ENCODE data around the gene SHQ1.
A peak's percentile ranks its signal among the peaks of the same experiment; 100 is the strongest.
"Not testable (repeated sequence)": the region's sequence is repeated elsewhere in the genome, so short reads cannot be mapped to it uniquely, and the experiment has no call there.

Gene SHQ1

DNA sequence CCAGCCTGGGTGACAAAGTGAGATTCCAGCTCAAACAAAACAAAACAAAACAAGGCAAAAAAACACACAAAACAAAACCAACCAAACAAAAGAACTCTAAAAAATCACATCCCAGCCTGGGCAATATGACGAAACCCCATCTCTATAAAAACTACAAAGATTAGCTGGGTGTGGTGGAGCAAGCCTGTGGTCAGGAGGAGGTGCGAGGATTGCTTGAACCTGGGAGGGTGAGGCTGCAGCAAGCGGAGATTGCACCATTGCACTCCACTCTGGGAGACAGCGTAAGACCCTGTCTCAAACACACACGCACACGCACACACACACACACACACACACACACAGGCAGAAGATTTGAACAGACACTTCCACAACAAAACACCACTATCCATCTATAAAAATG lies 99.6 kb downstream of the SHQ1 start:
- DNase-seq (ENCODE audit: low read depth), result no peak

DNA sequence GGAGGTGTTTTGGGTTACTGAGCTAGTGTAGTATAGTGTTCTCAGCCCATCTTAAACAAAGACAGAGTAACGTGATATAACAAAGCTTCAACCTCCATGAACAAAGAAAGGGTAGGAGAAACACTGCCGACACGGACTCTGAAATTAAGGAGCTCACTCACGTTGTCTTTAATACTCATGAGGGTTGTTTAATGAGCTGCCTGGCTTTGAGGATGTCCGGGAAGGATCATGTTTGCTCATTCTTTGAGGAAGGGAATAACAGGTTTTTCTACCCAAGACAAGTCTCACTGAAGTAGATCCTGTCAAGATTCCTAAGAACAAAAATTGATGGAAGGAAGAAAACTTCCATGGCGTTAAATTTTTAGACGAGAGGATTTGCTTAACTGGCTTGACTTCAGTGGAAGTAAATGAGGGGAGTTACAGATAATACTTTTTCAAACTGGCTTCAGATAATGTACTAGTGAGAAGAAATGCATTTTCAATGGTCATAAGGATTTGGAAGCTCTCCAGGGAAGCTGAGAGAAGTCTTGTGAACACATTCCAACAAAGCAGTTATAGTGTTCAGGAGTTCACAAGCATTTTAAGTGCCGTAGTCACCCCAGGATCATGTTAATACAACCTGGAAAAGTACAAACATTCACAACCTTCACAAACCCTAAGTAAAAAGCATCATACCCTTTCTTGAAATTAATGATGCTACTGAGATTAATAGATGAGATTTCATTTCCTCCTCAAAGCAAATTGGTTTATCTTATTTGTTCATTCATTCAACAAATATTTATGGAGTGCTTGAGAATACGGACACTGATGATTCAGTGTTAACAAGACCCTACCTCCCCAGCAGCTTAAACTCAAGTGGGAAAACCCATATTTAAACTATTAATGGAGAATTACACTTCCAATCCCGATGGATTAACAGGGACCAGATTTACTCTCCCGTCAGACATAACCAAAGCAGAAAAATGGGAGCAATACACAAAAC lies 101.5 kb downstream of the SHQ1 start:
- DNase-seq (ENCODE audit: low read depth), result no peak

DNA sequence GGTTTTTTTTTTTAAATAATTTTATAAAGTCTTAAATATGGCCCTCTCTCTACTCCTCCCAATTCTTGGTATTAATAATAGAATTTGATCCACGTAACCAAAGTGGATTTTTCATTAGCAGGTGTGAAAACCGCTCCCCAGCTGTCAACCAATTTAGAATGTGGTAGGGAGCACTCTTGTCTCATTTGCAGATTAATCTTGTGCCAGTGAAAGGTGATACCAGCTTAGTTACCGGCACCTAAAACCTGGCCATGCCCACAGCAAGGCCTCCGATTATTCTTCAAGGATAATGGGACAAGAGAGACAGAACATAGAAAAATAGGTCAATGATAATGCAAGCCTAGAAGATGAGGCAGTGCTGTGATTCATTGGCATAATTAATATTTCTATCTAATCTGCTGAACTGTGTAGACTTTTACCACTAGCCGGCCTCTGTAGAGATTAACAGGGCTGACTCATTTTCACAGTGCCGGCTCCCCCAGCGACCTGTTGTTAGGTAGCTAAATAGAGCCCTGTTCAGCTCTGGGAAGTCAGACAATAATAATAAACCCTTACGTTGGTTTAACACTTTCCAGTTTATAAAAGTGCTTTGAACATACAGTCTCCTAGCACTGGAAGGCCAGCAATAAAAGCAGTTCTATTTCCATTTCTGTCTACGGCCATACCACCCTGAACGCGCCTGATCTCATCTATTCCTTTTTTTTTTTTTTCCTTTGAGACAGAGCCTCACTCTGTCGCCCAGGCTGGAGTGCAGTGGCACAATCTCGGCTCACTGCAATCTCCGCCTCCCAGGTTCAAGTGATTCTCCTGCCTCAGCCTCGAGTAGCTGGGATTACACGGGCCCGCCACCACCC lies 102.9 kb downstream of the SHQ1 start:
- DNase-seq (ENCODE audit: low read depth), result no peak

DNA sequence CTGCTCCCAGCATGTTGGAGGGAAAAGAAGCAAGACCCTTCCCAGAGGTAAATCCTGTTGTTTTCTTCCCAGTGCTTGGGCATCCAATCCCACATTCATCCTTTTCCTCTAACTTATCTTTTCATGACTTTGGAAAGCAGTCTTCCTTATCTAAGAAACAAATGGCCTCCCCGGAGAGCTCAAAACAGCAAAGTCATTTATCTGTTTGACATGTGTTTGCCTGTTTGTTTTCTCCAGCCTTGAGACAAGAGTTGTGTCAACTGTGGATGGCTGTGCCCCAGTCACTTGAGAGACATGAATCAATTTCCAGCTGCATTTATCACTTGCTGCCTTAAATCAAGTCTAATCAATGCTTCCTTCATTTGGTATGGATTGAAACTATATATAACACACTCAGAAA lies 103.9 kb downstream of the SHQ1 start:
- no peak for DNase-seq (ENCODE audit: low read depth)

DNA sequence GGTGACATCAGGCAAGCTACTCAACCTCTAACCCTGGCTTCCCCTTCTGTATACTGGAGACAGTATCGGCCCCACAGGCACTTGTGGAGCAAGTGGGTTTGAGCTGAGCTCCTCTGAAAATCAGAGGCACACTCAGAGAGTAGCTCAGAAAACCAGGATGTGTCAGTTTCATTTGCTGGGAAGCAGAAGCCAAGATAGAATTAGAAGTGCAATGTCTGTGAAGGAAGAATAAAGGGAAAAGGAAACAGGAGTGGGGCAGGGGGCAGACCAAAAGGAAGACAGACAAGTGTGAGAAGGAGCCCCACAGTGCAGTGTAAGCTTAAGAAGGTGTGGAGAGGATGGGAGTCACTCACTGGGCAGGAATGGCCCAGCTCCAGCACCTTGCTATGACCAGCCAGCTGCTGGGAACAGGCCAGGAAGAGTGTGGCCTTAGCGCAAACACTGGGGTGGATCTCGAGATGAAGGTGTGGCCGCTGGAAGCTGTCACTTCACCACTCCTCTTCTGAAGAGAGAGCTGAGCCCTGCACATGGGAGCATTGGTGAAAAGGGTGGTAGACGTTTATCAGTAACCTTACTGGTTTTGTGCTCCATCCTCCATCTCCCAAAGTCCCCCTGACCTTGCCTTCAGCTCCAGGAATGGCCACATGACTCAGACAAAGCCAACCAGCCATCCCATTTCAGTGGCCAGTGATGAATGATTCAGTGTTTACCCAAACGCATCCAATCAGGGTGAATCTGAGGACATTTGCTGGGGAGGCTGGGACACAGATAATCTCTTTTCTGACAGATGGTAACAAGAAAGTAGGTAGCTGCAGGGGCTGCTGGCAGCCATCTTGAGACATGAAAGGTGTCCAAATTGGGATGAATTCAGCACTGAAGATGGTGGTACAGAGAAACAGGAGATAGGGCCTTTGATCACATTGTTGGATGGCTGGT lies 108.4 kb downstream of the SHQ1 start:
- no peak for DNase-seq (ENCODE audit: low read depth)

GRCh38 chr3:72738752-72739530 lies 109.3 kb downstream of the SHQ1 start:
- peak; percentile 33 for DNase-seq (ENCODE audit: low read depth)

- DNase-seq (ENCODE audit: low read depth), result not testable (repeated sequence)
These were observed 113.2 kb downstream of the SHQ1 start for GRCh38 chr3:72735072-72735471.

GRCh38 chr3:72733676-72734075 lies 114.6 kb downstream of the SHQ1 start:
- no peak for DNase-seq (ENCODE audit: low read depth)

GRCh38 chr3:72732666-72733345 lies 115.4 kb downstream of the SHQ1 start:
- DNase-seq (ENCODE audit: low read depth), result not testable (repeated sequence)

DNA sequence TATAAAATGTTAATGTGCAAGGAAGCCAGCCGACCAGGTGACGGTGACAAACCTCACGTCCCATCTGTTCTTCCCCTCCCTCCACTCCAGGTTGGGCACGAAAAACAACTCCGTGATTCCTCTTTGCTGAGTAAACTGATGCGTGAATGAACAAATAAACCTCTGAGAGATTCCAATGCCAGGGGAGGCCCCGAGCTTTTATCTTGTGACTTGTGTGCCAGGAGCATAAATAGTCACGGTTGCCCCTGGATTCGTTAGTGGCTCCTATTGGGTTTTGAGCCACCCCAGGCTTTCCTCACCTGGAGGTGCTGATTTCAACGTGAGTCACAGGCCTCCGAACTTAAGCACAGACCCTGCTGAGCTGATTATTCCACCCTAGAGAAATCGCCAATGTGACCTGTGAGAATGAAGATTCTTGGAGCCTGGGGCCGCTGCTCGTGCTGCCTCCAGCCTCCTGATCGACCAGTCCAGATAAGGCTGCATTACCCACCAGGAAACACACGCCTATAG lies 119.2 kb downstream of the SHQ1 start:
- DNase-seq (ENCODE audit: low read depth), result no peak

- no peak for DNase-seq (ENCODE audit: low read depth)
These were observed 119.8 kb downstream of the SHQ1 start for GRCh38 chr3:72728329-72728889.

- DNase-seq (ENCODE audit: low read depth), result no peak
These were observed 120.5 kb downstream of the SHQ1 start for GRCh38 chr3:72727726-72728125.

DNA sequence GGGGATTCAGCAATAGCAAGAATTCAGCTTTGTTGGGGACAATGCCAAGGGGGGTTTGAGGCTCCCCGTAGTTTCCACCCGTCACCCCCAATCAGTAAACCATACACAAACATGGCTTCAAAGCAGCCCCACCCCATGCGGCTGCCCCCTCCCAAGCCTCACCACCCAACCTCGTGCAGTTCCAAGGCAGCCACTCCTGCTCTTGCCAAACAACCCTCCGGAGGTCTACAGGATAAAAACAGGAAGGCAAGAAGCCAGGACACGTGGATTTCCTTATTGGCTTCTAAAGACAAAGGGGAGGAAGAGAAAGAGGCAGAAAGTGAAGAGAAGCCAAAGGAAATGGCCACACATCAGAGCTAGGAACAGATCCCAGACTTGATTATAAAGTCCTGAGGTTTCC lies 121.1 kb downstream of the SHQ1 start:
- DNase-seq (ENCODE audit: low read depth), result no peak

- DNase-seq (ENCODE audit: low read depth), result no peak
These were observed 123.0 kb downstream of the SHQ1 start for GRCh38 chr3:72725229-72725628.

- no peak for DNase-seq (ENCODE audit: low read depth)
These were observed 124.2 kb downstream of the SHQ1 start for GRCh38 chr3:72724070-72724469.

DNA sequence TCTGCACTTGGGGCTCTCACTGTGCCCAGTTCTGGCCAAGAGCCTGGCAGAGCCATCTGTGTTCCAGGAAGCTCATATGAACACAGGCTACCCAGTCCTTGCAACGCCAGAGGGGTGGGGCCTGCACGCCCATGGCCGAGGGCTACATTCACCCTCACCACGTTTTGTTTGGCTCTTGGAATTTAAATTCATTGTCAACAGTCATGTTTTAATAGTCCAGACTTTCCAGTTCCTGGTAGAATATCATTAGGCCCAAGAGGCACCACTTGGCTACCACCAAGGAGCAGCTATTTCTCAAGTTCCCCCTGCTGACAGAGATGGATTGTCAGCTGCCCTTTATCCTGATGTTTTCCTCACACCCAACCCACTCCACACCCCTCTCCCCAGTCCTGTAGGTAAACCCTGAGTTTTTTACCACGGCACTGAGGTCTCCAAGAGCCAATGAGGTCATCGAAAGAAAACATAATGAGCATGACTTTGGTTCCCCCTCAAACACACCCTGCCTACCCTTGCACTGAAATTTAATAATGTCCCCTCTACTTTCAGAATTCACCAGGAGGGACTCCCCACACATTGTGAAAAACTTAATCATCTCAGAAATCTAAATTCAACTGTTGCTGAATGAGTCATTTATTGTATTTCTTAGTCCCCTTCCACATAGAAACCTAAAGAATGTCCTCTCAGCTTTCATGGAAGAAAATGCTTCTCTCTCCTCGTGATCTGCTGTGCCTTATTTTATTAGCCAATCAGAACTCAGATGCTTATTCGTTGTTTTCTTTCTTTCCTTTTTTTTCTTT lies 125.1 kb downstream of the SHQ1 start:
- no peak for DNase-seq (ENCODE audit: low read depth)

GRCh38 chr3:72721683-72722381 lies 126.4 kb downstream of the SHQ1 start:
- DNase-seq (ENCODE audit: low read depth), result no peak

GRCh38 chr3:72720566-72720965 lies 127.7 kb downstream of the SHQ1 start:
- no peak for DNase-seq (ENCODE audit: low read depth)
